ENCODE measurements around the gene PRKCI. TPM values are rescaled to one million over a fixed set of nuclear protein-coding genes. Genes with fewer than 3 reads are reported as not detected.

The PRKCI gene
- total RNA-seq, 1 experiment from 2014 or later, result 43.7 TPM

DNA sequence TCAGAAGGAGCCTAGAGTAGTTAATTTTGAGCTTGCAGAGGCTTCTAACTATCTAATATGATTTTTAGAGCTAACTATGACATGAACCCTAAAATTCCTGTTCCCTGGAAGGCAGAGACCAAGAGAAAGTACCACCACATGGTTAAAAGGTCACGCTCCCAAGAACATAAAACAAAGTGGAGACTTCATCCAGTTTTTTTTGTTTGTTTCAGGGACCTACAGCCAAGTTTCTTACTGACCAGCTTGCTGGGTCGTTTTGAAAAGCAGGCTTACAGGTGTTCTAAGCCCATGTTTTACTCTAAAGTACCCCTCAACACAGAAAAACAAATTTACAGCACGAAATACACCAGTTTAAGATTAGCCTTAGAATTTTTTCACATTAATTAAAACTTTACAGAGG is 95.7 kb downstream of the PRKCI start:
- H3K4me3 ChIP-seq (ENCODE audit: low read depth in 2 of 2, low read length in 2 of 2), result no peak overlapping the region
- H3K27me3 ChIP-seq (ENCODE audit: control insufficient read depth, insufficient read depth, low read length), result no peaks in the 10 kb centered on the region
- BruUV-seq (replicated peaks), result no TSS peak
- intact Hi-C loops (cut with micrococcal nuclease; ENCODE audit: unreplicated experiment), result no loop called here
- peaks cover 4% of the 10 kb centered on the region; the same call in 1 of the 2 replicates for H3K4me1 ChIP-seq (ENCODE audit: control insufficient read depth, insufficient read depth, low read length)
- DNase-seq (ENCODE audit: low read depth, low spot score), result no peak
- H3K36me3 ChIP-seq (ENCODE audit: control insufficient read depth, insufficient read depth, low read length), result no peaks in the 10 kb centered on the region
- peak overlapping the region; percentile 8; the same call in 1 of the 2 replicates for H3K27ac ChIP-seq (ENCODE audit: low read length)
- in situ Hi-C loops (cut with HindIII; ENCODE audit: low pct_unique_long_range_greater_than_20kb, low sequenced_read_pairs), result no loop called here
- TF ChIP-seq POLR2AphosphoS5 (IDR thresholded peaks at IDR 0.05; ENCODE audit: low read depth, low read length) (no peak), TCF7L2 (IDR thresholded peaks at IDR 0.05; ENCODE audit: low read depth, low read length) (no peak), REST (IDR thresholded peaks at IDR 0.05; ENCODE audit: insufficient read depth in 1 of 2, low read depth in 2 of 2, low read length in 1 of 2) (no peak), SIN3A (IDR thresholded peaks at IDR 0.05; ENCODE audit: borderline replicate concordance, insufficient read depth, low read depth, low read length) (no peak)
- TF ChIP-seq, protein P1, sequence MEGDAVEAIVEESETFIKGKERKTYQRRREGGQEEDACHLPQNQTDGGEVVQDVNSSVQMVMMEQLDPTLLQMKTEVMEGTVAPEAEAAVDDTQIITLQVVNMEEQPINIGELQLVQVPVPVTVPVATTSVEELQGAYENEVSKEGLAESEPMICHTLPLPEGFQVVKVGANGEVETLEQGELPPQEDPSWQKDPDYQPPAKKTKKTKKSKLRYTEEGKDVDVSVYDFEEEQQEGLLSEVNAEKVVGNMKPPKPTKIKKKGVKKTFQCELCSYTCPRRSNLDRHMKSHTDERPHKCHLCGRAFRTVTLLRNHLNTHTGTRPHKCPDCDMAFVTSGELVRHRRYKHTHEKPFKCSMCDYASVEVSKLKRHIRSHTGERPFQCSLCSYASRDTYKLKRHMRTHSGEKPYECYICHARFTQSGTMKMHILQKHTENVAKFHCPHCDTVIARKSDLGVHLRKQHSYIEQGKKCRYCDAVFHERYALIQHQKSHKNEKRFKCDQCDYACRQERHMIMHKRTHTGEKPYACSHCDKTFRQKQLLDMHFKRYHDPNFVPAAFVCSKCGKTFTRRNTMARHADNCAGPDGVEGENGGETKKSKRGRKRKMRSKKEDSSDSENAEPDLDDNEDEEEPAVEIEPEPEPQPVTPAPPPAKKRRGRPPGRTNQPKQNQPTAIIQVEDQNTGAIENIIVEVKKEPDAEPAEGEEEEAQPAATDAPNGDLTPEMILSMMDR (IDR thresholded peaks at IDR 0.05), result no peak
- no peaks in the 10 kb centered on the region for H3K9me3 ChIP-seq (ENCODE audit: control insufficient read depth, insufficient read depth, low read depth, low read length)
- ChIA-PET POLR2A (interaction anchor here (0.6 kb wide), 2 partner anchors 11 to 208 kb away, joined by 3 to 12 read pairs; no protein-coding TSS in a partner anchor), CTCF (interaction anchor here (0.6 to 0.7 kb wide), 2 partner anchors 59 to 493 kb away, joined by 3 to 7 read pairs; no protein-coding TSS in a partner anchor)
- ATAC-seq, result no peak

GRCh38 chr3:170320461-170321121 is 98.4 kb downstream of the PRKCI start:
- Histone ChIP-seq H3K36me3 (ENCODE audit: control insufficient read depth, insufficient read depth, low read length) (no peaks in the 10 kb centered on the region), H3K27ac (ENCODE audit: low read length) (no peak overlapping the region), H3K27me3 (ENCODE audit: control insufficient read depth, insufficient read depth, low read length) (no peaks in the 10 kb centered on the region), H3K4me1 (ENCODE audit: control insufficient read depth, insufficient read depth, low read length) (peaks cover 4% of the 10 kb centered on the region; the same call in 1 of the 2 replicates), H3K4me3 (ENCODE audit: low read depth in 2 of 2, low read length in 2 of 2) (no peak overlapping the region), H3K9me3 (ENCODE audit: control insufficient read depth, insufficient read depth, low read depth, low read length) (no peaks in the 10 kb centered on the region)
- no TSS peak for BruUV-seq (replicated peaks)
- in situ Hi-C loops (cut with HindIII; ENCODE audit: low pct_unique_long_range_greater_than_20kb, low sequenced_read_pairs), result no loop called here
- no peak for ATAC-seq
- ChIA-PET CTCF (no interaction called here), POLR2A (no interaction called here)
- no peak for DNase-seq (ENCODE audit: low read depth, low spot score)
- TF ChIP-seq SIN3A (IDR thresholded peaks at IDR 0.05; ENCODE audit: borderline replicate concordance, insufficient read depth, low read depth, low read length), result no peak
- TF ChIP-seq, protein P1 (IDR thresholded peaks at IDR 0.05), result no peak
- TF ChIP-seq TCF7L2 (IDR thresholded peaks at IDR 0.05; ENCODE audit: low read depth, low read length), result no peak
- no peak for TF ChIP-seq POLR2AphosphoS5 (IDR thresholded peaks at IDR 0.05; ENCODE audit: low read depth, low read length)
- no peak for TF ChIP-seq REST (IDR thresholded peaks at IDR 0.05; ENCODE audit: insufficient read depth in 1 of 2, low read depth in 2 of 2, low read length in 1 of 2)
- intact Hi-C loops (cut with micrococcal nuclease; ENCODE audit: unreplicated experiment), result no loop called here
